Measurements from ENCODE around the gene RAD1.

Gene RAD1

DNA sequence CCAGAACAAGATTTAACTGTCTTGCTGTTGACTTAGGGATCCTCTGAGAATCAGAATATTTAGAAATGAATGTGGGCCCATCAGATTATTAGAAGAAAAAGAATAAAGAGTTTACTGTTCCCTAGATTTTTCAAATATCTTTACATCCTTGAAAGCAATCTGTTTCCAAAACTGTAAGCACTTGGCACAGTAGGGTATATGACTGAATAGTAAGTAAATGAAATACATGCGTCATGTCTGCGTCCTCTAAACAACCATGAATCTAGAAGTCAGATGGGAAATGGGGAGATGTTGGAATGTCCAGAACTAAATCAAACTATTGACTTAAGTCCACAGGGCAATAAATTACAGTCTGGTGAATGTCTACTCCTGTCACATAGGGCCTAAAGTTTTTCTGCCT is 50.2 kb downstream of the RAD1 start:
- no peak for DNase-seq (ENCODE audit: low spot score)

DNA sequence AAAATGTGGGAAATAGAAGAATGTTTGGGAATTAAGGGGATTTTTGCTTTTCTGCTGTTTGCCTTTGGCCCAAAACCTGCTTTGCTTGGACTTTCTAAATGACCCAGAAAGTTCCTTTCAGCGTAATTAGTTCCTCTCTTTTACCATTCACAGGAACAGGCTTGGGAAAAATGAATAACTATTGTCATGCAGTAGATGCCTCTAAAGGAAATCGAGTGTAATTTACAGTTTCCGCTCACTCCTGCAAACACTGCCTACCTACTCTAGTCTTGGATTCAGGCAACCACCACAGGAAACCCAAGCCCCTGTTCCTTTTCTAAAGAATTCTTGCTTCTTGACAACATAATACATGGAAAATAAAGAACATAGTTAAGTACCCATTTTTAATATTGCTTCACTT is 51.4 kb downstream of the RAD1 start:
- no peak for DNase-seq (ENCODE audit: low spot score)

DNA sequence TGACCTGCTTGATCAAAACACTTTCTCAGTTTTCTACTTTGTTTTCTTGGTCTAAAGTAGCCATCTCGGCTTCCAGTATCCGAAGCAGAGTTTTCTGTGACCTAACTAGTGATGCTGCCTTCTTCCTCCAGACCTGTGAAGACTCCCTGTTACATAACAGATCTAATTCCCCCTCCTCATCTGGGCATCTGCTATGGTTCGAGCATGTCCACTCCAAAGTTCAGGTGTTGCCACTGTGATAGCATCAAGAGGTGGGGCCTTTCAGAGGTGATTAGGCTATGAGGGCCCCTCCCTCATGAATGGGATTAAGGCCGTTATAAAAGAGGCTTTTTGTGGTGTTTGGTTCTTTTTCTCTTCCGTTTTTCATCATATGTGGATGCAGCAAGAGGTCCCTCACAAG is 56.1 kb downstream of the RAD1 start:
- no peak for DNase-seq (ENCODE audit: low spot score)

DNA sequence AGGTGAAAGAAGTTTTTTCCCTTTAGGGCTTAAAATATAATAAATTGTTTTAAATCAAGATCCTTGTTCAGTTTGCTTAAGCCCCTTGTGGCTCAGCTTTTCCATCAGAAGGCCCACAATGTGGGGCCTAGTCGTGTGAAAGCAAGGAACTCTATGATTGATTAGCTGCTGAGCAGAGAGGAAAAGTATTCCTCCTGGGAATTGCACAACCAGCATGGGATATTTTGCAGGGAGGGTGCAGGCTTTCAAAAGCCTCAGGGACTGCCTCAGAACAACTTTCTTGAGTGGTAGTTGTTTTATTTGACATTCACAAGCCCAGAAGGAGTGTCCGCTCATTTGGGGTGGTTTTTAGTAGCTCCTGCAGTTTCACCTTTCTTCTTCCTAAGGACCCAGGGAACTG is 56.5 kb downstream of the RAD1 start:
- DNase-seq (ENCODE audit: low spot score) = no peak

DNA sequence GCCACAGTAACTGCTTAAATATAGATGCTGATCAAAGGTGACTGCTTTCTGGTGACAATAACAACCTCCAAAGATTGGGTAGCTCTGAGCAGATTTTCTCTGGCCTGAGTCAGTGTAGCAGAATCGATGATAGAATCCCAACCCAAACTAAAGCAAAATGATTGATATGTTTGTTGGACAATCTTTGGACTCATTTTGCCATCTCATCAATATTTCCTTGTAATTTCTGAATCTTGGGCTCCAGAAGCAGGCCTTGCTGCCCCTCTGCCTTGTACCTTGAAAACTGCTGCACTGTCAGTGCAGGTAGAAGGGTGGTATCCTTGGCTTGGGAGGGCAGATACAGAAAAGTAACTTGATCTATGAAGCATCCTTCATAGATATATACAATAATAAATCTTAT is 57.4 kb downstream of the RAD1 start:
- DNase-seq (ENCODE audit: low spot score) = no peak

DNA sequence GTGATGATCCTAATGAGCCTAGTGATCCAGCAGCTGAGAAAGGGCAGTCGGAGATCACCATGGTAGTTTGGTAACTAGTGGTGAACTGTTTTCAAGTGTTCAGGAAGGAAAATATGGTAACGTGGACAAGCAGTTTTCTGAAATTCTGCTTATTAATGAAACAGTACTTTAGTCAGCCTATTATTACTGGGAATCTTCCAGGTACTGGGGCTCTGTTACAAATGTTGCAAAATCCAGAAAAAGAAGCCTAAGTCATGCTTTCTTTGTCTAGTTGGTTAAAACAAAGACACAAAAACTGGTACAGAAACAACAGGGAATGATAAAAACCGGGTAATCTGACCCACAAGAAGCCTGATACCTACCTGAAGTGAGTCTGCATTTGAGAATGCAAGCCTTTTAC is 58.1 kb downstream of the RAD1 start:
- DNase-seq (ENCODE audit: low spot score) = no peak
